Measurements from ENCODE around the gene UBR1.
"Not testable (repeated sequence)": the region's sequence is repeated elsewhere in the genome, so short reads cannot be mapped to it uniquely, and the experiment has no call there.

UBR1 gene

GRCh38 chr15:43056696-43057095 lies 49.1 kb downstream of the UBR1 start:
- DNase-seq (ENCODE audit: low spot score) (no peak), FAIRE-seq (no peak)

- no peak for FAIRE-seq
Observed at GRCh38 chr15:43052860-43053259, 53.0 kb downstream of the UBR1 start.

GRCh38 chr15:43048935-43049334 lies 56.9 kb downstream of the UBR1 start:
- FAIRE-seq = no peak
- DNase-seq (ENCODE audit: low spot score) = no peak

More at GRCh38 chr15:43052860-43053259, 53.0 kb downstream of the UBR1 start:
- DNase-seq (ENCODE audit: low spot score) = no peak

- DNase-seq (ENCODE audit: low spot score) = no peak
- FAIRE-seq = no peak
Observed at GRCh38 chr15:43046484-43046883, 59.4 kb downstream of the UBR1 start.

DNA sequence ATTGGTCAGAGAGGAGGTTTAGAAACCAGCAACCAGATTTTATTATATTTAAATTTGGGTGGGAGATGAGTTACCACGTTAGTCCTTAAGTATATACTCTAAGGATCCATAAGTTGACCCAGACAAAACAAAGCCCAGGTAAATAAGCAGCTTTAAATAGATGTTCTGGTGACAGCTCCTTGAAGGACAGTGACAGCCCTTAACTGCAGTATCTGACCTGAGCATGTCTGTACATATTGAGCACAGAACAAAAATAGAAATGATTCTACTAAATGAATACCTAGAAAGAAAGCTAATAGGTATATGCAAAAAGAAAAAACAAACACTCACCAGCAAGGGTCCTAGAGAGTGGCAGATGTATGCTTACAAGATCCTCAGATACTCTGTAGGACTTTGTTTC lies 63.0 kb downstream of the UBR1 start:
- DNase-seq (ENCODE audit: low spot score) (no peak), FAIRE-seq (no peak)

GRCh38 chr15:43041085-43041484 lies 64.8 kb downstream of the UBR1 start:
- DNase-seq (ENCODE audit: low spot score); FAIRE-seq: not testable (repeated sequence)

DNA sequence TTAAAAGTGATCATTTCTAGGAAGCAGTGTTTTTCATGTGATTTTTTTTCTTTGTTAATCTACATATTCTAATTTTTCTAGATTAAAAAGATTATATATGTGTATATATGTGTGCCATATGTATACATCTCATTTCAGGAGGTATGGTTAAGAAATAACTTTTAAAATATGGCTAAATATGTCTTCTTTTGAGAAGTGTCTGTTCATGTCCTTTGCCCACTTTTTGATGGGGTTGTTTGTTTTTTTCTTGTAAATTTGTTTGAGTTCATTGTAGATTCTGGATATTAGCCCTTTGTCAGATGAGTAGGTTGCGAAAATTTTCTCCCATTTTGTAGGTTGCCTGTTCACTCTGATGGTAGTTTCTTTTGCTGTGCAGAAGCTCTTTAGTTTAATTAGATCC lies 70.6 kb downstream of the UBR1 start:
- DNase-seq (ENCODE audit: low spot score); FAIRE-seq: not testable (repeated sequence)

- FAIRE-seq (no peak), DNase-seq (ENCODE audit: low spot score) (no peak)
Observed at GRCh38 chr15:43029476-43029875, 76.4 kb downstream of the UBR1 start.

DNA sequence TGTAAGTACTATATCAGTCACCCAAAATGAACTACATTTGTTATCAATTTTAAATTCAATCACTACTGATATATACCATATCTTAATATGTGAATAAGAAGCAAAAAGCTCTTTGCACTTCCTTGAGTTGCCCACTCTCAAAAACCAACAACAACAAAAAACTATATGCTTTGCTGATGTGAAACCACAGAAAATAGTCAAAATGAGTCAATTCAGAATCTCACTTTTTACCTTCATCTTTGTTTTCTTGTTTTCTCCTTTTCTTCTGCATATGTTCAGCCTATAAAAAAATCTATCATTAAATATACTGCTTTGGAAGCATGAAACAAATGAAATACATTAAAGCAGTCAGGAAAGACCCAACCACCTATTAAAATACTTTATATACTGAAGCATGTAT lies 80.7 kb downstream of the UBR1 start:
- FAIRE-seq (no peak), DNase-seq (ENCODE audit: low spot score) (no peak)

DNA sequence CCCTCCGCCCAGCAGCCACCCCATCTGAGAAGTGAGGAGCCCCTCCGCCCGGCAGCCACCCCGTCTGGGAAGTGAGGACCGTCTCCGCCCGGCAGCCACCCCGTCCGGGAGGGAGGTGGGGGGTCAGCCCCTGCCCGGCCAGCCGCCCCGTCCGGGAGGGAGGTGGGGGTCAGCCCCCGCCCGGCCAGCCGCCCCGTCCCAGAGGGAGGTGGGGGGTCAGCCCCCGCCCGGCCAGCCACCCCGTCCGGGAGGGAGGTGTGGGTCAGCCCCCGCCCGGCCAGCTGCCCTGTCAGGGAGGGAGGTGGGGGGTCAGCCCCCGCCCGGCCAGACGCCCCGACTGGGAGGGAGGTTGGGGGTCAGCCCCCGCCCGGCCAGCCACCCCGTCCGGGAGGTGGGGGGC lies 91.2 kb downstream of the UBR1 start:
- not testable (repeated sequence) for DNase-seq (ENCODE audit: low spot score); FAIRE-seq

- DNase-seq (ENCODE audit: low spot score) (no peak), FAIRE-seq (no peak)
Observed at GRCh38 chr15:43009206-43009605, 96.6 kb downstream of the UBR1 start.

DNA sequence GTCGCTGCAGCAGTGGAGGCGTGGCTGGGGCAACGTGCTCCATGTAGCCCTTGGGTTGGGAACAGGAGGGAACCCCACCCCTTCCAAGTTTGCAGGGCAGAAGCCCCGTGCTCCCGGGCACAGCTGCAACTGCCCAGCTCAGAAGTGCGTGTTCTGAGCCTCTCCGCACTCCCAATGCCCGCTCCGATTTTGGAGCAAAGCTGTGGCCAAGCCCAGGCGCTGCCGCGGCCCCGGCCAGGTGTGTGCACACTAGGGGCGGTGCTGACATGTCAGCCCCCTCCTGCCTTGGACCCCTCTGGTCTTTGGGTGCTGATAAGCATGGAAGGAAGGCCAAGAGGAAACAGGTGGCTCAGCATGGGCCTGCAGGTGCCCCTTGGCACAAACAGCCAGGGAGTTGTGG lies 97.7 kb downstream of the UBR1 start:
- no peak for FAIRE-seq
- no peak for DNase-seq (ENCODE audit: low spot score)

DNA sequence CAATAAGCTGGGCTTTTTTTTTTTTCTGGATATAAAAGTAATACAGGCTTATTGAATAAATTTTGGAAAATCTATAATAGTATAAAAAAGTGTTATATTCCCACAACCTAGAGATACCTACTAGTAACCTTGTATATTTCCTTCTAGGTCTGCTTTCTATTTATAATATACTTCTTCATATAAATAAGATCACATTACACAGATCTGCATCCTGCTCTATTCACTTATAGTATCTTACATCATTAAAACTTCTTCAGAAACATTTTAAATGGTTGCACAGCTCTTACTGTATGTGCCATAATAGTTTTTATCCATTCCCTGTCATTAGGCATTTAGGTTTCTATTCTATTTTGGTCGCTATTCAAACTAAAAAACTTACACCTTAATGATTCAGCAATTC lies 98.3 kb downstream of the UBR1 start:
- FAIRE-seq (no peak), DNase-seq (ENCODE audit: low spot score) (no peak)

DNA sequence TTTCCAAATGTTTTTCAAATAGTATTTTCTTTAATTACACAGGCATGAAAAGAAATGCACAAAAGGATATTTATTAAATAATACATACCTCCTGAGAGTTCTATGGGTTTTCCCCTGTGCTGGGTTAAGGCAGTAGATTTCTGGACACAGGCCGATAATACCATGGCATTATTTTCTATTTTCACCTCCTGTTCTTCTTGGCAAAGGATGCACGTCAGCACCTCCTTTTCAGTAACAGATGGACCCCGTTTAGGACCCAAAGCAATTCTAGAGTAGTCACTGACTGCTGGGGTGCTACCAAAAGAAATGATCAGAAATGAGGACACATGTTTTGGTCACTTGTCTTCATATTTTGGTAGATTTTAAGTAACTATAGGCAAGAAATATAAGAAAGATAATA lies 98.8 kb downstream of the UBR1 start:
- FAIRE-seq (no peak), DNase-seq (ENCODE audit: low spot score) (no peak)

GRCh38 chr15:43004886-43005595 lies 100.8 kb downstream of the UBR1 start:
- DNase-seq (ENCODE audit: low spot score); FAIRE-seq: not testable (repeated sequence)

- FAIRE-seq (no peak), DNase-seq (ENCODE audit: low spot score) (no peak)
Observed at GRCh38 chr15:42999201-42999779, 106.5 kb downstream of the UBR1 start.

GRCh38 chr15:42996871-42997270 lies 109.0 kb downstream of the UBR1 start:
- FAIRE-seq = no peak

GRCh38 chr15:42994546-42994945 lies 111.3 kb downstream of the UBR1 start:
- DNase-seq (ENCODE audit: low spot score) (no peak), FAIRE-seq (no peak)

More at GRCh38 chr15:42996871-42997270, 109.0 kb downstream of the UBR1 start:
- no peak for DNase-seq (ENCODE audit: low spot score)

- no peak for DNase-seq (ENCODE audit: low spot score)
- FAIRE-seq = no peak
Observed at GRCh38 chr15:42992626-42993025, 113.2 kb downstream of the UBR1 start.

DNA sequence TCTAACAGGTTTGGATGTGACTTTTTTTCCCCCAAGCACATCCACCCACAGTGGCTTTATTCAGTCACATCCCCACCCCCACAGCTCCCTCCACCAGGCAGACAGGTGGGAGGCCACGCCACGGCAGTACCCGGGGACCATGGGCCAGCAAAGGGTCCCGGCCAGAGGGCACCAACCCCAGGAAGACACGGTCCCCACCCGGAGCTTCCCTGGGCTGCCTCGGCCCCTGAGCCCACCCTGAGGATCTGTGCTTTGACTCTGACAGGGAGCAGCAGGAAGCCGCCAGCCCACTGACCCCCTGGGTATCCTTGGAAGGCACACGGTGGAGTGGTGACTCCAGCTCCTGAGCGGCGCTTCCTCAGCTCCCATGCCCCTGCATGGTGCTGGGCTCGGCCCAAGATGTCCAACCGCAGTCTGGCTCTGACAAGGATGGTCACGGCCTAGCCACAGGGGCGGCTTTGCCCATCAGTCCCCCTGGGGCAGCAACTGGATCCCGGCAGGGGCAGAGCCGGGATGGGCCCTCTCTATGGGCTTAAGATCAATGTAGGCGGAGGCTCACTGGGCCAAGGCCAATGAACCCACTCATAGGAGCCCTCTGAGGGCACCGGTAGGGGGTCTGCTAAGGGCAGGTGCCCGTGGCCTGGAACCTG lies 119.0 kb downstream of the UBR1 start:
- no peak for DNase-seq (ENCODE audit: low spot score)
- FAIRE-seq = no peak

GRCh38 chr15:42984493-42985034 lies 121.3 kb downstream of the UBR1 start:
- FAIRE-seq = no peak
- no peak for DNase-seq (ENCODE audit: low spot score)

DNA sequence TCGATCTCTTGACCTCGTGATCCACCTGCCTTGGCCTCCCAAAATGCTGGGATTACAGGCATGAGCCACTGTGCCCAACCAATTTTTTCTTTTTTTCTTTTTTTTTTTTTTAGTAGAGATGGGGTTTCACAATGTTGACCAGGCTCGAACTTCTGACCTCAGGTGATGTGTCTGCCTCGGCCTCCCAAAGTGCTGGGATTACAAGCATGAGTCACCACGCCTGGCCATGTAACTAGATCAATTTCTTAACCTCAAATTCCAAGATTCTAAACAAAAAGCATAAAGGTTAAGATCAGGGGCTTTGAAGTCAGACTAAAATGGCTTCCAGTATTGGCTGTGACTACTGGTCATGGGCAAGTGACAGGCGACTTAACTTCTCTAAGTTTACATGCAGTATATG lies 126.7 kb downstream of the UBR1 start:
- not testable (repeated sequence) for DNase-seq (ENCODE audit: low spot score); FAIRE-seq

Data from urothelium cell line (cell line).